NCI-H128 (cell line): Measurements from ENCODE around the gene ASPSCR1.
"Not testable (repeated sequence)": the region's sequence is repeated elsewhere in the genome, so short reads cannot be mapped to it uniquely, and the experiment has no call there.

Experiments
- DNase-seq: peaks from one replicate; lab custom pipeline; 2025; ENCODE audit not compliant: unreplicated experiment; lab: John Stamatoyannopoulos, UW

Gene ASPSCR1

GRCh38 chr17:81941484-81942166 lies 35.8 kb upstream of the ASPSCR1 start:
- peak; percentile 12 for DNase-seq

GRCh38 chr17:81942167-81942553 lies 35.3 kb upstream of the ASPSCR1 start:
- DNase-seq = no peak

- no peak for DNase-seq
Observed at GRCh38 chr17:81944858-81945257, 32.6 kb upstream of the ASPSCR1 start.

GRCh38 chr17:81947189-81947588 lies 30.2 kb upstream of the ASPSCR1 start, which contains the start of gene MYADML2:
MYADML2 (minus strand) TSS chr17:81947233; CDS start chr17:81941741, 5,492 bp downstream.
- DNase-seq = no peak

GRCh38 chr17:81948635-81949378 lies 28.6 kb upstream of the ASPSCR1 start:
- DNase-seq = no peak

GRCh38 chr17:81950501-81950900 lies 26.9 kb upstream of the ASPSCR1 start:
- no peak for DNase-seq

- DNase-seq = no peak
Observed at GRCh38 chr17:81951785-81952684, 25.4 kb upstream of the ASPSCR1 start.

GRCh38 chr17:81952792-81953228 lies 24.6 kb upstream of the ASPSCR1 start:
- no peak for DNase-seq

- DNase-seq = not testable (repeated sequence)
Observed at GRCh38 chr17:81953443-81953842, 24.0 kb upstream of the ASPSCR1 start.

- no peak for DNase-seq
Observed at GRCh38 chr17:81954131-81955057, 23.0 kb upstream of the ASPSCR1 start.

GRCh38 chr17:81955058-81955681 lies 22.3 kb upstream of the ASPSCR1 start:
- DNase-seq = no peak

GRCh38 chr17:81955756-81956544 lies 21.5 kb upstream of the ASPSCR1 start:
- DNase-seq = no peak

GRCh38 chr17:81956607-81957589 lies 20.5 kb upstream of the ASPSCR1 start:
- no peak for DNase-seq

GRCh38 chr17:81957691-81958432 lies 19.6 kb upstream of the ASPSCR1 start:
- DNase-seq = no peak

GRCh38 chr17:81958633-81959342 lies 18.6 kb upstream of the ASPSCR1 start:
- no peak for DNase-seq

GRCh38 chr17:81959362-81960129 lies 17.9 kb upstream of the ASPSCR1 start:
- no peak for DNase-seq
